ENCODE results near the gene KRTAP10-10. TPM values are rescaled to one million over a fixed set of nuclear protein-coding genes. Genes with fewer than 3 reads are reported as not detected.

Gene KRTAP10-10
- total and polyA plus RNA-seq, 2 donors (not counting 1 experiment from before 2014, with no cell fraction given), result not detected

DNA sequence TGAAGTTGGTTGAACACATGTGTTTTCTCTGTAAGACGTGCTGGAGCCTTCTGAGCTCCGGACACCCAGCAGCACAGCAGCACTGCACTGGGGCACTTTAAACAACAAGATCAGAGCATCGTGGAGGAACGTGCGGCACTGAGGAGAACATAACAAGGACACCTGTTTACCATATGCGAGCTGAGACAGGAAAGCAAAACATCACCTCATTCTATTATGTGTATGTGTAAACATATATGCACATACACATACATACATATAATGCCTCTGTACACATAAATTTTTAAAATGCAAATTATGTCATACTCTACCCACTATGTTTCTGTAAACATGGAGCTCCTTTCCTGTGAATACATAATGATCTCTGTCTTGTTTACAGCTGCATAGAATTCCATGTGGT, 41.6 kb upstream of the KRTAP10-10 start:
- no peak overlapping the region for H3K27ac Mint-ChIP-seq
- no peaks in the 10 kb centered on the region for H3K4me1 ChIP-seq (ENCODE audit: control insufficient read depth in 2 of 2, insufficient read depth in 2 of 2, low read length in 2 of 2)
- H3K4me3 ChIP-seq (ENCODE audit: control extremely low read depth in 1 of 5, extremely low read depth in 1 of 5, insufficient read depth in 1 of 5, low read depth in 2 of 5, low read length in 4 of 5), result no peak overlapping the region
- H3K9me3 ChIP-seq (ENCODE audit: control extremely low read depth in 1 of 3, control insufficient read depth in 2 of 3, insufficient read depth in 1 of 3, low read length in 2 of 3), result peaks cover 0 to 6% (median 3%) of the 10 kb centered on the region in 3 donors
- H3K4me3 Mint-ChIP-seq, result no peak overlapping the region
- WGBS (ENCODE audit: insufficient coverage), result 76% methylated on average over 2 of the region's 6 CpGs
- no peaks in the 10 kb centered on the region for H4K20me1 ChIP-seq (ENCODE audit: control insufficient read depth, insufficient read depth, low read length, poor library complexity, severe bottlenecking)
- H3K79me2 ChIP-seq (ENCODE audit: control insufficient read depth, insufficient read depth, low read length), result no peaks in the 10 kb centered on the region
- DNase-seq (no peak), ATAC-seq (ENCODE audit: low read depth) (no peak)
- no peak overlapping the region for H3K27ac ChIP-seq (ENCODE audit: low read length in 2 of 2)
- TF ChIP-seq EZH2 (IDR thresholded peaks at IDR 0.05; ENCODE audit: borderline replicate concordance, insufficient read depth, low read depth, low read length, poor library complexity, severe bottlenecking), result no peak
- TF ChIP-seq, protein P1, sequence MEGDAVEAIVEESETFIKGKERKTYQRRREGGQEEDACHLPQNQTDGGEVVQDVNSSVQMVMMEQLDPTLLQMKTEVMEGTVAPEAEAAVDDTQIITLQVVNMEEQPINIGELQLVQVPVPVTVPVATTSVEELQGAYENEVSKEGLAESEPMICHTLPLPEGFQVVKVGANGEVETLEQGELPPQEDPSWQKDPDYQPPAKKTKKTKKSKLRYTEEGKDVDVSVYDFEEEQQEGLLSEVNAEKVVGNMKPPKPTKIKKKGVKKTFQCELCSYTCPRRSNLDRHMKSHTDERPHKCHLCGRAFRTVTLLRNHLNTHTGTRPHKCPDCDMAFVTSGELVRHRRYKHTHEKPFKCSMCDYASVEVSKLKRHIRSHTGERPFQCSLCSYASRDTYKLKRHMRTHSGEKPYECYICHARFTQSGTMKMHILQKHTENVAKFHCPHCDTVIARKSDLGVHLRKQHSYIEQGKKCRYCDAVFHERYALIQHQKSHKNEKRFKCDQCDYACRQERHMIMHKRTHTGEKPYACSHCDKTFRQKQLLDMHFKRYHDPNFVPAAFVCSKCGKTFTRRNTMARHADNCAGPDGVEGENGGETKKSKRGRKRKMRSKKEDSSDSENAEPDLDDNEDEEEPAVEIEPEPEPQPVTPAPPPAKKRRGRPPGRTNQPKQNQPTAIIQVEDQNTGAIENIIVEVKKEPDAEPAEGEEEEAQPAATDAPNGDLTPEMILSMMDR (IDR thresholded peaks at IDR 0.05), result no peak
- peaks cover 0 to 3% (median 0%) of the 10 kb centered on the region in 4 experiments for H3K27me3 ChIP-seq (replicated peaks in 1 of 4; ENCODE audit: control extremely low read depth in 1 of 4, control insufficient read depth in 3 of 4, insufficient read depth in 4 of 4, low read length in 3 of 4)
- ChIA-PET POLR2A (no interaction called here), CTCF (no interaction called here)
- no peak overlapping the region for H3K9ac ChIP-seq (ENCODE audit: low read length)
- intact Hi-C loops (cut with micrococcal nuclease), result no loop called here
- H3K36me3 ChIP-seq (replicated peaks in 1 of 2; ENCODE audit: control extremely low read depth in 1 of 2, control insufficient read depth in 1 of 2, extremely low read depth in 1 of 2, insufficient read depth in 2 of 2, low read length in 1 of 2), result no peaks in the 10 kb centered on the region
- no peak overlapping the region for H3K4me2 ChIP-seq (replicated peaks; ENCODE audit: low read depth, low read length, poor library complexity, severe bottlenecking)
- peaks cover 4% of the 10 kb centered on the region for H3K9me3 Mint-ChIP-seq (ENCODE audit: insufficient read depth)
- no peaks in the 10 kb centered on the region for H3K4me1 Mint-ChIP-seq
- H2AFZ ChIP-seq (ENCODE audit: insufficient read depth, low read depth, low read length, poor library complexity, severe bottlenecking), result no peak overlapping the region
- H3K27me3 Mint-ChIP-seq, result peaks cover 24% of the 10 kb centered on the region

DNA sequence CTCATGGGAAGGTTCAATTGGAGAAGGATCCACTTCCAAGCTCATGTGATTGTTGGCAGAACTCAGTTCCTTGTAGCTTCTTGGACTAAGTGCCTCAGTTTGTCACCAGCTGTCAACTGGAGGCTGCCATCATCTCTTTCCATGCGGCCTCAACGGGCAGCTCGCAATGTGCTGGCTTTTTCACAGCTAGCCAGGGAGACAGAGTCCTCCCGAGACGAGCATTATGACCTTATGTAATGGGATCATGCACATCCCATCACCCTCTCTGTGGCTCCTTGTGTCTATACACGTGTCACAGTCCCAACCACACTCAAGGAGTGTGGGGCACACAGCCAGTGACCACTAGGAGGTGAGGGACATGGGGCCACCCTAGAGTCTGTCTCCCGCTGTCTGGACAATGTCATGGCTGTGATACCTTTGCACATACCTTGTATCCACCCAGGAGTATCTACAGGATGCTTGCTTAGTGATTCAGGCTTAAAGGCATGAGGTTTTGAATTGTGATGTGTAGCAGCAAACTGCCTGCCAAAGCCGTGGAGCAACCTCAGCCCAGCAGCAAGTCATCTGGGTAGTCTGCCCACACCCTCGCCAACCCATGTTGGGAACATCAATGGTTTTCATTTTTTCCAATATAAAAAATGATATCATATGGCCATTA, 41.0 kb upstream of the KRTAP10-10 start:
- no peaks in the 10 kb centered on the region for H3K79me2 ChIP-seq (ENCODE audit: control insufficient read depth, insufficient read depth, low read length)
- no peaks in the 10 kb centered on the region for H4K20me1 ChIP-seq (ENCODE audit: control insufficient read depth, insufficient read depth, low read length, poor library complexity, severe bottlenecking)
- H3K27me3 ChIP-seq (replicated peaks in 1 of 4; ENCODE audit: control extremely low read depth in 1 of 4, control insufficient read depth in 3 of 4, insufficient read depth in 4 of 4, low read length in 3 of 4), result peaks cover 0 to 3% (median 0%) of the 10 kb centered on the region in 4 experiments
- H3K4me3 Mint-ChIP-seq, result no peak overlapping the region
- WGBS (ENCODE audit: insufficient coverage), result 93% methylated on average over 5 of the region's 9 CpGs
- POLR2A ChIA-PET, result no interaction called here
- CTCF ChIA-PET, result no interaction called here
- H3K4me3 ChIP-seq (ENCODE audit: control extremely low read depth in 1 of 5, extremely low read depth in 1 of 5, insufficient read depth in 1 of 5, low read depth in 2 of 5, low read length in 4 of 5), result no peak overlapping the region
- DNase-seq (no peak), ATAC-seq (ENCODE audit: low read depth) (no peak)
- TF ChIP-seq, protein P1 (IDR thresholded peaks at IDR 0.05), result no peak
- TF ChIP-seq EZH2 (IDR thresholded peaks at IDR 0.05; ENCODE audit: borderline replicate concordance, insufficient read depth, low read depth, low read length, poor library complexity, severe bottlenecking), result no peak
- H3K9me3 ChIP-seq (ENCODE audit: control extremely low read depth in 1 of 3, control insufficient read depth in 2 of 3, insufficient read depth in 1 of 3, low read length in 2 of 3), result peaks cover 0 to 6% (median 3%) of the 10 kb centered on the region in 3 donors
- peaks cover 4% of the 10 kb centered on the region for H3K9me3 Mint-ChIP-seq (ENCODE audit: insufficient read depth)
- no peak overlapping the region for H3K9ac ChIP-seq (ENCODE audit: low read length)
- no peak overlapping the region for H3K27ac Mint-ChIP-seq
- no peak overlapping the region for H2AFZ ChIP-seq (ENCODE audit: insufficient read depth, low read depth, low read length, poor library complexity, severe bottlenecking)
- intact Hi-C loops (cut with micrococcal nuclease), result no loop called here
- no peak overlapping the region for H3K27ac ChIP-seq (ENCODE audit: low read length in 2 of 2)
- no peaks in the 10 kb centered on the region for H3K4me1 ChIP-seq (ENCODE audit: control insufficient read depth in 2 of 2, insufficient read depth in 2 of 2, low read length in 2 of 2)
- H3K4me1 Mint-ChIP-seq, result no peaks in the 10 kb centered on the region
- H3K27me3 Mint-ChIP-seq, result peaks cover 25% of the 10 kb centered on the region
- no peak overlapping the region for H3K4me2 ChIP-seq (replicated peaks; ENCODE audit: low read depth, low read length, poor library complexity, severe bottlenecking)
- no peaks in the 10 kb centered on the region for H3K36me3 ChIP-seq (replicated peaks in 1 of 2; ENCODE audit: control extremely low read depth in 1 of 2, control insufficient read depth in 1 of 2, extremely low read depth in 1 of 2, insufficient read depth in 2 of 2, low read length in 1 of 2)

All from B cell (primary cell).